Measurements from ENCODE around the gene INO80C.

- TF ChIP-seq, protein P1, sequence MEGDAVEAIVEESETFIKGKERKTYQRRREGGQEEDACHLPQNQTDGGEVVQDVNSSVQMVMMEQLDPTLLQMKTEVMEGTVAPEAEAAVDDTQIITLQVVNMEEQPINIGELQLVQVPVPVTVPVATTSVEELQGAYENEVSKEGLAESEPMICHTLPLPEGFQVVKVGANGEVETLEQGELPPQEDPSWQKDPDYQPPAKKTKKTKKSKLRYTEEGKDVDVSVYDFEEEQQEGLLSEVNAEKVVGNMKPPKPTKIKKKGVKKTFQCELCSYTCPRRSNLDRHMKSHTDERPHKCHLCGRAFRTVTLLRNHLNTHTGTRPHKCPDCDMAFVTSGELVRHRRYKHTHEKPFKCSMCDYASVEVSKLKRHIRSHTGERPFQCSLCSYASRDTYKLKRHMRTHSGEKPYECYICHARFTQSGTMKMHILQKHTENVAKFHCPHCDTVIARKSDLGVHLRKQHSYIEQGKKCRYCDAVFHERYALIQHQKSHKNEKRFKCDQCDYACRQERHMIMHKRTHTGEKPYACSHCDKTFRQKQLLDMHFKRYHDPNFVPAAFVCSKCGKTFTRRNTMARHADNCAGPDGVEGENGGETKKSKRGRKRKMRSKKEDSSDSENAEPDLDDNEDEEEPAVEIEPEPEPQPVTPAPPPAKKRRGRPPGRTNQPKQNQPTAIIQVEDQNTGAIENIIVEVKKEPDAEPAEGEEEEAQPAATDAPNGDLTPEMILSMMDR (IDR thresholded peaks at IDR 0.05): no peak
- TF ChIP-seq POLR2A (IDR thresholded peaks at IDR 0.05): no peak
Measured at GRCh38 chr18:35514283-35514682, 16.5 kb upstream of the INO80C start.
